Lower leg skin (tissue), 3 donors: ENCODE measurements around the gene DDI2.

Source experiments
- CTCF ChIP-seq, 3 donors: fragments of 450-650 bp; IDR thresholded peaks; one replicate each; pipeline ENCODE4 v1.5.1; 2016; ENCODE audit warnings: antibody characterized with exemption in 3 of 3, mild to moderate bottlenecking in 3 of 3, moderate library complexity in 2 of 3
- POLR2A ChIP-seq, 2 donors: fragments of 450-650 bp; IDR thresholded peaks; one replicate each; pipeline ENCODE4 v1.6.1; 2016 to 2017; ENCODE audit warnings: antibody characterized with exemption in 2 of 2, mild to moderate bottlenecking in 1 of 2, moderate library complexity in 1 of 2

GRCh38 chr1:15575549-15576150 is 41.6 kb upstream of the DDI2 start:
- TF ChIP-seq POLR2A (IDR thresholded peaks at IDR 0.05): no peak
- no peak for TF ChIP-seq CTCF (IDR thresholded peaks at IDR 0.05)
